ENCODE measurements around the gene KRTAP10-2.
"Not testable (repeated sequence)": the region's sequence is repeated elsewhere in the genome, so short reads cannot be mapped to it uniquely, and the experiment has no call there.

DNA sequence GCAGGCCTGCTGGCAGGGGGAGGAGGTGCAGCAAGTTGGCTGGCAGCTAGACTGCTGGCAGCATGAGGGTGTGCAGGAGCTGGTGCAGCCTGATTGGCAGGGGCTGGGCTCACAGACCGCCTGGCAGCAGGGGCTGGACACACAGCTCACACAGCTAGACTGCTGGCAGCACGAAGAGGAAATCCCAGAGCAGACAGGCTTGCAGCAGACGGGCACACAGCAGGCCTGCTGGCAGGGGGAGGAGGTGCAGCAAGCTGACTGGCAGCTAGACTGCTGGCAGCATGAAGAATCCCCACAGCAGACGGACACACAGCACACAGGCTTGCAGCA is 40.5 kb upstream of the KRTAP10-2 start:
- TF ChIP-seq POLR2A (IDR thresholded peaks at IDR 0.05; ENCODE audit: low read depth, low read length); POLR2AphosphoS5 (IDR thresholded peaks at IDR 0.05; ENCODE audit: low read depth, low read length); TAF1 (IDR thresholded peaks at IDR 0.05; ENCODE audit: borderline replicate concordance, low read depth, low read length): not testable (repeated sequence)
